Muscle layer of colon (tissue), 2 donors: Measurements from ENCODE around the gene MRPS2.
"Not testable (repeated sequence)": the region's sequence is repeated elsewhere in the genome, so short reads cannot be mapped to it uniquely, and the experiment has no call there.

Source experiments
- H3K27ac ChIP-seq: one replicate; pipeline ENCODE4 v1.7.0; 2013; ENCODE audit warnings: low read depth, mild to moderate bottlenecking, low read length, moderate library complexity
- H3K27me3 ChIP-seq, 2 donors: one replicate each; pipeline ENCODE4 v1.7.0; 2013; ENCODE audit warnings: low read length in 2 of 2, mild to moderate bottlenecking in 2 of 2; ENCODE audit not compliant: insufficient read depth in 2 of 2, control insufficient read depth in 1 of 2
- H3K36me3 ChIP-seq: one replicate; pipeline ENCODE4 v1.7.0; 2013; ENCODE audit warnings: mild to moderate bottlenecking, low read length; ENCODE audit not compliant: insufficient read depth
- H3K4me1 ChIP-seq: one replicate; pipeline ENCODE4 v1.7.0; 2013; ENCODE audit warnings: mild to moderate bottlenecking, low read length; ENCODE audit not compliant: insufficient read depth
- H3K4me3 ChIP-seq, 2 donors: one replicate each; pipeline ENCODE4 v1.7.0; 2013; ENCODE audit warnings: low read length in 2 of 2, low read depth in 1 of 2, mild to moderate bottlenecking in 1 of 2, moderate library complexity in 1 of 2
- H3K9ac ChIP-seq: one replicate; pipeline ENCODE4 v1.7.0; 2013; ENCODE audit warnings: low read length
- H3K9me3 ChIP-seq: one replicate; pipeline ENCODE4 v1.7.0; 2013; ENCODE audit warnings: mild to moderate bottlenecking, low read length
- donor health status: abdominal sarcoma.
- donor health status: Adenocarcinoma of cecum.

The MRPS2 gene

DNA sequence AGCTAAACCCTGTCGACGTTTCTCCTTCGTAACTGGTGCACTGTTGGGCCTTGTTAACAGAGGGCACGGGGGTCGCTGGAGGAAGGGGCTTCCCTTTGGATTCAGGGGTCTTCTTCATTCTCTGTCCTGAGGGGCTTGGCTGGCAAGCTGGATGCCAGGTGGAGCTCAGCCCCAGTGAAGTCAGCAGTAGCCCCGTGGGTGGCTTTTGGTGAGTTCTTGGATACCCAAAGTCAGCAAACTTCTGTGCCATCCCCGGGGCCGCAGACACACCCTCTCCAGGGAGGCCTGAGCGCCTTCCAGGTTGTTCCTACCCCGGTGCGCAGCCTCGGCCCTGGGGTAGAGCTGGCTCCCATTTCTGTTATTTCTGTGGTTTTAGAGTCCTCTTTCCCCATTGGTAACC, 33.2 kb downstream of the MRPS2 start:
- H3K36me3 ChIP-seq = no peaks in the 10 kb centered on the region
- H3K27me3 ChIP-seq = no peaks in the 10 kb centered on the region
- H3K4me1 ChIP-seq = no peaks in the 10 kb centered on the region
- H3K4me3 ChIP-seq = no peak overlapping the region
- H3K9ac ChIP-seq = no peak overlapping the region
- no peak overlapping the region for H3K27ac ChIP-seq
- H3K9me3 ChIP-seq = no peaks in the 10 kb centered on the region

DNA sequence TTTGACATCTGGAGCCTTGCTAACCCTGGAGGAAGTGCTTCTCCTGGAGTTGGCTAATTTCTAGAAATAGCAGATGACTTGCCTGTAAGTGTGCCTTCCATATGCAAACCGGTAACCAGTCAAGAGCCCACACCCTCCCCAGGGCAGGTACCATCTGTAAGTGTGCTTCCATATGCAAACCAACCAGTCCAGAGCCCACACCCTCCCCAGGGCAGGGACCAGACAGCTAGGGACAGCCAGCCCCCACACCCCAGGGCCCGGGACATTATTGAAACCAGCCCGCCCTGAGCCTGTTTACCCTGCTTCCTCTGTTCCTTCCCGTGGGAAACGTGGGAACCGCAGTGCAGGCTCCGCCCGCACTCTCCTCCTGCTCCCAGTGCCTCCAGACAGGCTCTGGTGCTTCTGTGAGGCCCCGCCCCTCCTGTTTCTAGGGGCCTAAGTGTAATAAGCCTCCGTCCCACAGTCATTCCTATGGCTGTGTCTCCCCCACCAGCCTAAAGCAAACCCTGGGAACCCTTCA, 33.8 kb downstream of the MRPS2 start:
- H3K36me3 ChIP-seq, H3K9ac ChIP-seq, H3K4me1 ChIP-seq, H3K27ac ChIP-seq, H3K27me3 ChIP-seq, H3K4me3 ChIP-seq, H3K9me3 ChIP-seq: not testable (repeated sequence)

DNA sequence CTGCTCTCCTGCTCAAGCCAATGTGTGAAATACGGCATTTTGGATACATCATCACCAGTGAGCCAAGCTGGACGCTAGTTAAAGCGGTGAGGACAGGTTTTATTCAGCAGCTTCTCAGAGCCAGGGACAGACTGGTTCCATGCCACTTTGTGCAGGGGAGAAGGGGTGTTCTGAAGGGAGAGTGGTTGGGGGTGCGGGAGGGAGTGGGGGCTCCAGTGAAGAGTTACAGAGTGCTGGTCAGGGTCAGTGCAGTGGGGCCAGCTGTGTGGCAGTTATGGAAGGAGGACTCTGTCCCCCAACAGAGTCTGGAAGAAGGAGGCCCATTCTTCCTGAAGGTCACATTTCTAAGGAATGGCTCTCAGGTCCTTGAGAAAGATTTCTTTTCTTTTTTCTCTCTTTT, 34.3 kb downstream of the MRPS2 start:
- H3K27me3 ChIP-seq, H3K4me3 ChIP-seq, H3K9me3 ChIP-seq: not testable (repeated sequence)

DNA sequence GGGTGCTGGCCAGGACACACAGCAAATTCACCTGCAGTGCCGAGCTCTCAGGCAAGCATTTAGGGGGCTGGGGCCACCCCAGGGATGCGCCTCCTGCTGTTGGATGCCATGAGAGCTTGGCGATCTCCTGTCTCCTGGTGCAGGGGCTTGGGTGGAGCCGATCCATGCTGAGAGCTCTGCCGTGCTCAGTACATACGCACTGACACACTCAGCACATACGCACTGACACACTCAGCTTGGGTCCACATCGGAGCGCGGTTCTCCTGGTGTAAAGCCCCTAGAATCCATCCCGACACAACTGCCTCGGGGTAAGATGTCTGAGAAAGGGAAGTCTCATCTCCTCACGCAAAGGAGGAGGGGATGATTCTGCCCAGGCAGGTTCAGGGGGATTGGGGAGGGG, 35.1 kb downstream of the MRPS2 start:
- not testable (repeated sequence) for H3K27ac ChIP-seq, H3K27me3 ChIP-seq, H3K9me3 ChIP-seq, H3K9ac ChIP-seq, H3K4me1 ChIP-seq, H3K36me3 ChIP-seq, H3K4me3 ChIP-seq

More for the DNA sequence above, 34.3 kb downstream of the MRPS2 start:
- H3K36me3 ChIP-seq, H3K4me1 ChIP-seq, H3K27ac ChIP-seq, H3K9ac ChIP-seq: not testable (repeated sequence)

DNA sequence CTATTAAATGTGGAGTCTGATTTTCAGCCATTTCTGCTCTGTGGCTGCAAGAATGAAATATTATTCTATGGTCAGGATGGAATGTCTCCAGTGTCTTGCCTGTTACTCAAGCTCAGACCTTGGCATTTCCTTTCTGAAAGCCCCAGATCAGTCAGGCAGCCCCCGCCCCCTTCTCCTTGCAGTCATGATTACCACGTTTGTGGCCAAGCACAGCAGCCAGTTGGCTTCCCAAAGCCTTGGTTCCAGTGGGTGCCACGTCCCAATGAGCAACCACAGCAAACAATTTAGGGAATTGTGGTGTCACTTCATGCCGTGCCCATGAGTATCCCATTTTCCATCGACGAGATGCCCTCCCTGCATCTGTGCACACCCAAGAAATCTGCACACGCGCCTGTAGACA, 35.7 kb downstream of the MRPS2 start:
- Histone ChIP-seq H3K27me3 (no peaks in the 10 kb centered on the region), H3K27ac (no peak overlapping the region), H3K9ac (no peak overlapping the region), H3K4me3 (no peak overlapping the region), H3K9me3 (no peaks in the 10 kb centered on the region), H3K4me1 (no peaks in the 10 kb centered on the region), H3K36me3 (no peaks in the 10 kb centered on the region)

DNA sequence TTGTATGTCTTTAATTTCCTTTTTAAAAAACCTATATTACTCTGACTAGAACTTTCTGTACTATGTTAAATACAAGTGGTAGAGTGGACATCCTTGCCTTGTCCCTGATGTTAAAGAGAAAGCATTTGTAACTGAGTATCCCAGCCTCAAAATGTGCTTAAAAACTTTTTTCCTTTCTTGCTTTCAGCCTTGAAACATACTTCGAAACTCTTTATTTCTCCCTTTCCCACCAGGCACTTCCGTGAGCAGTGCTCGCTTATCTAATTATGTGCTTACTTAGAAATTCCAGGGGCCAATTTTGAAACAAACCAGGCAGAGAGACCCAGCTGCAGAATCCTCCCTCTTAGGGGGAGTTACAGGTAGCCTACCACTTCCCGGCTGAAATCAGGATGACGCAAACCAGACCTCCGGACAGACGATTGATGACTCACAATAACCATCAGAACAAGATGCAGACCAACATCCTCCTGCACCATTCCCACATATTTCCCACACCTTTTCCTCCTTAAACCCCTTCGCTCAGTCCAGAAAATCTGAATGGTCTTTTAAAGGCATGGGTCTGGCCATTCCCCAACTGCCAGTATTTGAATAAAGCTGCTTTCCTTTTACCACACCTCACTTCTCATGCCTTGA, 42.9 kb downstream of the MRPS2 start:
- not testable (repeated sequence) for H3K27me3 ChIP-seq, H3K36me3 ChIP-seq, H3K9me3 ChIP-seq, H3K4me1 ChIP-seq, H3K4me3 ChIP-seq, H3K9ac ChIP-seq, H3K27ac ChIP-seq

DNA sequence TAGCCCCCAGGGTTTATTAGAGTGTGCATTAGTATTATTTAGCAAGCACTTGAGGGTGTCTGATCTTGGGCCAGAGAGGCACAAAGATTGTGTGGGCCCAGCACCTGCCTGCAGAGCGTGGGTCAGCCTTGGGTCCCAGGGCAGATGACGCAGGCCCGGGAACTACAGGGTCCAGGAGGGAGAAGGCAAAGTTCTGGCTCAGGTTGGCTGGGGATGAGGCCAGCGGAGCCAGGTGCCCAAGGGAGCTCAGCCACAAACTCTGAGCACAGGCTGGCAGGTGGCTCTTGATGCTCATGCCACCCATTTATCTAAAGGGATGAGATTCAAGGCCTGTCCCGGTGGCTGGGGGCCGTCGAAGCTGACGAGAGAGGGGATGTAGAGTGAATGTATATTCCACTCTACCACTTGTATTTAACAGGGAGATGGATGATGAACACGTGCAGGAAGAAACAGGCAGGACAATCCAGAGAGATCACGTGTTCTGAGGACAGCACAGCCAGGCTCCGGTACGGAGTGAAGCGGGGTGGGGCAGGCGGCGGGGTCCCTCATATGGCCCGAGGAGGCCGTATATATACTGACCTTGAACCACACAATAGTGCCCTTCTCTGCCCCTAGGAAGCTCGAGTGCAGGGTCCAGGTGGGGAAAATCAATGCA, 44.6 kb downstream of the MRPS2 start:
- H3K4me3 ChIP-seq = no peak overlapping the region
- peaks cover 0 to 2% of the 10 kb centered on the region in 2 donors for H3K27me3 ChIP-seq
- no peak overlapping the region for H3K9ac ChIP-seq
- no peaks in the 10 kb centered on the region for H3K4me1 ChIP-seq
- H3K36me3 ChIP-seq = no peaks in the 10 kb centered on the region
- H3K9me3 ChIP-seq = no peaks in the 10 kb centered on the region
- H3K27ac ChIP-seq = no peak overlapping the region

DNA sequence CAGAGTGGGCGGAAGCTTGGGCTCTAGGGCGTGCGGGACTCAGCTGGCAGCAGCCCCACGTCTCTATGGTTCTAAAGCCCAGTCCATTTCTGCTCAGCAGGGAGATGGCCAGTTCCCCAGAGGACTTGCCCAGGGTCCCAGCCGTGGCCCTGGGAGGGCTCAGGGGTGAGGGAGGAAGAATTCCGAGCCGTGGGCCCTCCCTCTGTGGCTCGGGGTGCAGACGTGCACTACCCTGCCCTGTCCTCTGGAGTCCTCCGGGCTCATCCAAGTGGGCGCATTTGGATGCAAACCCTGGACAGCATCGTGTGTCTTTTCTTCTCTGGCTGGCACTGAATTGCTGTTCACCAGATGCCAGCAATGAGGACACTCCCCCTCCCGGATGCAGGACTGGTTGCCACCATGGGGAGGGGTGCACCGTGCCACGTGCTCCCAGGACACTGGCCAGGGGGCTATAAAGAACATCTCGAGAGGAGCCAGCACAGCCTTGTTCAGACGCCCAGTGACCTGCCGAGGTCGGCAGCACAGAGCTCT, 45.2 kb downstream of the MRPS2 start, which contains the start of gene OBP2A:
TSS of gene OBP2A (plus strand) at position 481 of the 531 bp plus-strand sequence. CDS start 55 bp downstream, outside the sequence.
- H3K4me3 ChIP-seq, H3K27me3 ChIP-seq, H3K27ac ChIP-seq, H3K36me3 ChIP-seq, H3K4me1 ChIP-seq, H3K9me3 ChIP-seq, H3K9ac ChIP-seq: not testable (repeated sequence)

DNA sequence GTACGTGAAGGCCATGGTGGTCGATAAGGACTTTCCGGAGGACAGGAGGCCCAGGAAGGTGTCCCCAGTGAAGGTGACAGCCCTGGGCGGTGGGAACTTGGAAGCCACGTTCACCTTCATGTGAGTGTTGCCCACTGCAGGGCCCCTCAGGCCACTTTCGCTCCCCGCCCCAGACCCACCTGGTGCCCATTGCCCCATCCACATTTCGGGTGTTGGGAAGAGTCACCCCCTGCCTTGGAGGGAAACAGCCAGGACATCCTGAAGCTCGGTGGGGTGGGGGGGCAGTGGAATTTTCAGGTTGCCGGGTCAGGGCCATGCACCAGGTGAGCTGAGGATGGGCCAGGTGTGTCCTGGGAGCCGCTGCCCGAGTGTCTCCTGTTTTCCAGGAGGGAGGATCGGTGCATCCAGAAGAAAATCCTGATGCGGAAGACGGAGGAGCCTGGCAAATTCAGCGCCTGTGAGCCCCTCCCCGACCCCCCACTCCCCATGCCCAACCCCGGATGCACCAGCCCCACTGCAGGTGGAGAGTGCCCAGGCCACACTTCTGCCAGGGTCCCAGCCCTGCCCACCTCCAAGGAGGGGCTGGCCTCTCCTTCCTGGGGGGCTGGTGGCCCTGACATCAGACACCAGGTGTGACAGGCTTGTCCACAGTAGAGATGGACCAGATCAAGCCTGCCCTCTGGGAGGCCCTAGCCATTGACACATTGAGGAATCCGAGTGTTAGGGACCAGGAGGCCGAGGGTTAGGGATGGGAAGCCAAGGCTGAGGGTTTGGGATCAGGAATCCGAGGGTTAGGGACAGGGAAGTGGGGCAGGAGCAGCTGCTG, 46.5 kb downstream of the MRPS2 start:
- not testable (repeated sequence) for H3K4me1 ChIP-seq, H3K9me3 ChIP-seq, H3K9ac ChIP-seq, H3K27me3 ChIP-seq, H3K27ac ChIP-seq, H3K36me3 ChIP-seq, H3K4me3 ChIP-seq

DNA sequence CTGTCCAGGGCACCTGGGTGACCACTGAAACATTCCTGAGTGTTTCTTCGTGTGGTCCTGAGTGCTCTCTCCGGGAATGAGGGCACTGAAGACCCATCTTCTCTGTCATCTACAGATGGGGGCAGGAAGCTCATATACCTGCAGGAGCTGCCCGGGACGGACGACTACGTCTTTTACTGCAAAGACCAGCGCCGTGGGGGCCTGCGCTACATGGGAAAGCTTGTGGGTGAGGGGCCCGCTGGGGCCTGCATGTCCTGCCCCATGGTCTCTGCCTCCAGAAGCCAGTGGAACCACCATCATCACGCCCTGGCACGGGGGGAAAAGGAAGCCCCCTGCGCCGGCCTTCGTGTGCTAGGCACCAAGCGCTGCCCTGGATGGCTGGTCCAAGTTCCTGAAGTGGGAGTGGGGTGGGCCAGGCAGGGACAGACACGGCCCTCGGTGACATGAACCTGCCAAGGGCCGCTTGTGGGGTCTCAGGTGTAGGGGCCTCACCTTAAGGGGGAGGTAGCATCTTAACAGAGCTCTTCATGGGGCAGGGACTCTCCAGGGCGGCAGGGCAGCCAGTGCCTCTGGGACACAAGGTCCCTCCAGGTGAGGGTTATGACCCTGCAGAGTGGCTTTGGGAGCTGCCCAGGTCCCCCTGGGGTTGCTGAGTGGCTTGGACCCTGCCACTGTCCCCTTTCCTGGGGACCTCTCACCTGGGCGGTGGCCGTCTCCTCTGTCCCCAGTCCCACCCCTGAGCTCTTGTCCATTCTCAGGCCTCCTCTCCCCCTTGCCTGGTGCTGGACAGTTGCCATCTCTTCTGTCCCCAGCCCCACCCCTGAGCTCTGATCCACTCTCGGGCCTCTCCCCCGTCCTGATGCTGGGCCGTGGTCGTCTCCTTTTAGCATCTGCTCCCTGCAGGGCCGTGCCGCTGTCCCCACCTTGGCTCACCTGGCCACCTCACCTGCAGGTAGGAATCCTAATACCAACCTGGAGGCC, 47.6 kb downstream of the MRPS2 start:
- Histone ChIP-seq H3K4me1 (no peaks in the 10 kb centered on the region), H3K4me3 (no peak overlapping the region), H3K27ac (no peak overlapping the region), H3K9ac (no peak overlapping the region), H3K9me3 (no peaks in the 10 kb centered on the region), H3K27me3 (peaks cover 0 to 6% of the 10 kb centered on the region in 2 donors), H3K36me3 (no peaks in the 10 kb centered on the region)
